ENCODE data around the gene RHOH.

RHOH gene

GRCh38 chr4:40190019-40190418 lies 6.8 kb upstream of the RHOH start:
- DNase-seq, result no peak

DNA sequence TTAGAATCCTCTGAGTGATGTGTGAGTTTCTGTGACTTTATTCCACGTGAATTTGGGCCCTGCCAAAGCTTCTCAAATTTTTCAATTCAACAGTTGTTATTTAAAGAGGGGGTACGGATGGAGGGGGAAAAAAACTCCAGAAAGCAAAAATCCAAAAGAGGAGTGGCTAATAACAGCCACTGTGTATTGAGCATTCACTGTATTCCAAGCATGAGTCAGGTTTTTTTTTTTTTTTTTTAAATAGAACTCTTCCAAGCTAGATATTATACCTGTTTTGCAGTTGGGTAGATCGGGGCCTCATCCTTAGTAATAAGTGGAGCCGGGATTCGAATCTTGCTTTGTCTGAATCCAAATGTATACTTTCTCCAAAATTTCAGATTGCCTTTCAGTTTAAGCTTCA lies 6.4 kb upstream of the RHOH start:
- no peak for DNase-seq

- DNase-seq, result no peak
Observed at GRCh38 chr4:40190880-40191815, 5.7 kb upstream of the RHOH start.

GRCh38 chr4:40192114-40193015 lies 4.5 kb upstream of the RHOH start:
- DNase-seq, result no peak

GRCh38 chr4:40193016-40193571 lies 3.7 kb upstream of the RHOH start:
- DNase-seq, result no peak

DNA sequence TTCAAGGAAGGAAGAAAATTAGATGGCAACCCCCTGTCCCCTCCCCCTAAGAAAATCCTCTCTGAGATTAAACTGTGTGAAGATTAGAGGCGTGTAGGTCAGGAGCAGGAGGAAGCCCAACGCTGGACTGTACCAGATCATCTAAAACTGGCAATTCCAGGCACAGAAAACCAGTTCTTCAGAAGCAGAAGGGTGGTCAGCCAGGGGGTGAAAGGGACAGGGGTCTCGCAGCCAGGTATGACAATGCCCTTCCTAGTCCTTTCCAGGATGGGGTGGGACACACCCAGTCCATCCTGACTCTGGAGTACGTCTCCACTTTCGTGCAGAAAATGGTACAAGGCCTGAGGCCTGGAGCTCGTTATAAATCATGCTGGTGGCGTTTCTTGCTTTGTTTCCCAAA lies 3.3 kb upstream of the RHOH start:
- no peak for DNase-seq

- no peak for DNase-seq
Observed at GRCh38 chr4:40194602-40195161, 2.1 kb upstream of the RHOH start.

DNA sequence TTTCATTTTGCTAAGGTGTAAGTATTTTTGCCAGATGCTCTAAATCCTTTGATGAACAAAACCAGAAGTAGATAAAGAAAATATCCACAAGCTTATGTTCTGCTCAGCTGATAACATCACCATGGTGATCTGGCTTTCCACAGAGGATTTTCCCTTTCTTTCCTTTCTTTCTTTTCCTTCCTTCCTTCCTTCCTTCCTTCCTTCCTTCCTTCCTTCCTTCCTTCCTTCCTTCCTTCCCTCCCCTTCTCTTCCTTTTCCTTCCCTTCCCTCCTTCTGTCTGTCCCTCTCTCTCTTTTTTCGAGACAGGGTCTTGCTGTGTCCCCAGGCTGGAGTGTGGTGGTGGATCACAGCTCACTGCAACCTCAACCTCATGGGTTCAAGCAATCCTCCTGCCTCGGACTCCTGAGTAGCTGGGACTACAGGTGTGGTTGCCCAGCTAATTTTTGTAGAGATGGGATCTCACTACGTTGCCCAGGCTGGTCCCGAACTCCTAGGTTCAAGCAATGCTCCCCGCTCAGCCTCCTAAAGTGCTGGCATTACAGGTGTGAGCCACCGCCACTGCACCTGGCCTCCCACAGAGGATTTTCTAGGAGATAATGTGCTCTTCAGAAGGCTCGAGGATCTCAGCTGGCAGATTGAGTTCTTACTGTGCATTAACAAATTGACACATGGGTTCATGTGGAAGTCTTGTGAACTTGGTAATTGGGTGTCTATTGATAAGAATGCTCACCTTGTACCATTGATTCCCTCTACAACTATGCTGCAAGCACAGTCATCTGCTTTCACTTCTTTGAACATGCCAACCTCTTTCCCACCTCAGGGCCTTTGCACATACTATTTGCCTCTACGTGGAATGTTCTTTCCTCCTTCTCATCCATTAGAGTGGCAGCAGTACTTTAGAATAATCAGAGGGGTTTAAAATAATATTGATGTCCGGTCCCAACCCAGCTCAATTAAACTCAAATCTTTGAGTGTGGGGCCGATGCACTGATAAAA lies 1.4 kb upstream of the RHOH start:
- no peak for DNase-seq

GRCh38 chr4:40196272-40196671 lies 559 bp upstream of the RHOH start:
- no peak for DNase-seq

DNA sequence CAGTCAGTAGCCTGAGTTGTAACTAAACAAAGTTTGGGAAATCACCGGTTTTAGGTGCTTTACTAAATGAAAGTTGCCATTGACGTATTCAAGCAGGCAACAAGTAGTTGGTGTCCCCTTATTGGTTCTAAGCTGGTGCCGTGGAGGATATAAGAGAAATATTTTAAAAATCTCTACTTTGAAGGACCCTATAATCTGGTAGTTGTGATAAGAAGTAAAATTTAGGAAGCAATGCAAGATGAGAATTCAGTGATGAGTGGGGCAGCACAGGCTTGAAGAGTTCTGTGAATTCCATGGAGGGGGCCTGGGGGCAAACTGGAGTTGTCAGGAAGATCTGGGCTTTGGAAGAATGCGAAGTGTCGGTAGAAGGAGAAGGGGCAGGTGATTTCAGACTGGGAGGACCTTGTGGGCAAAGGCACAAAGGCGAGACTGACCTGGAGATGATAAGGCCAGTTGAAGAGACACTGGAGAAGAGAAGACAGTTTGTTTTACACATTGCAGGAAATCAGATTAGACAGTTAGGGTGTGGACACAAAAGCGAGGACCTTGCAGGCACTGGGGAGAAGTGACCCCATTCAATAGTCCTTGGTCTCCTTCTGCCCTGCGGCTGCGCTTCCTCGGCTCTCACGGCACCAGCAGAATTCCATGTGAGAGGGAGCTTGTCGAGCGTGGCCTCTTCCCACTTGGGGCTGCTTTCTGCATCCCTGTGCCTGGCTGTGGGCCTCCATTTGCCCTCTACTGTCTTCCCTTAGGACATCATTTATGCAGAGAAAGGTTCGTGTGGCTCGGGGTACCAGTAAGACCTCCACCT lies 1.3 kb downstream of the RHOH start:
- no peak for DNase-seq

- no peak for DNase-seq
Observed at GRCh38 chr4:40199179-40199670, 2.4 kb downstream of the RHOH start.

DNA sequence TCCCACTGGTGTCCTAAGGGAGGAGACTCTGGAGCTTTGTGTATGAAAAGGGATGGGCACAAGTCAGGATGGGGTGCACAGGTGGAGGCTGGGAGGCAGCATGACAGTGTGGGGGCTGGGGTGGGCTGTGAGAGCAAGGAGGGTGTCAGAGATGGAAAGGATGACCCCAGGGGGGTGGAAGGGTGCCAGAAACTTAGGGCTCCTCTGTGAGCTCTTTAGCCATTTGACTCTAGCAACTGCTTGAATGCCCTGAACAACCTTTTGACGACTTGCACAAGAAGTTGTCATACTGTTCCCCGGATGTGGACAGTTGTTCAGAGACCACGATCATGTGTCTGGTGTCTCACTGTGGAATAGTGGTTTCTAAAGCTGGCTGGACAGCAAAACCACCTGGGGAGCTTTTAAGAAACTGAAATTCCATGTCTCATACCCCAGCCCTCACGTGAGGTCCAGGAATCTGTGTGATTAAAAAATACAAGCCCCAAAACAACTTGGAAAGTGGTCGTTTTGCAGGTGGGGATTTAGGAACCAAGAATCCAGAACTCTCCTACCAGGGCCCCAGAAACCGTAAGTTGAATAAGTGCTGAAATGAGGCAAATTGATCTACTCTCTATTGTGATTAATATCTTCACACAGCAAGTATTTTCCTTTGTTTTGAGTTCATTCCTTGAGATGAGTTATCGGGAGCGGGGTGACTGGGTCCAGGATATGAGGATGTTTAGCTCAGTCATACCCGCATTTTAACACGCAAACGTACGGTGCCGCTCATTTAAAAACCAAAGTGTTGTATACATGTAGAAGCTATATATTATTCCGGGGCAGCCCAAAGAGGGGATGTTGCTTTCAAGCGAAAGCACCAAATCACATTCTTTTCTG lies 3.4 kb downstream of the RHOH start:
- DNase-seq, result no peak

GRCh38 chr4:40200875-40201801 lies 4.3 kb downstream of the RHOH start:
- DNase-seq, result no peak

DNA sequence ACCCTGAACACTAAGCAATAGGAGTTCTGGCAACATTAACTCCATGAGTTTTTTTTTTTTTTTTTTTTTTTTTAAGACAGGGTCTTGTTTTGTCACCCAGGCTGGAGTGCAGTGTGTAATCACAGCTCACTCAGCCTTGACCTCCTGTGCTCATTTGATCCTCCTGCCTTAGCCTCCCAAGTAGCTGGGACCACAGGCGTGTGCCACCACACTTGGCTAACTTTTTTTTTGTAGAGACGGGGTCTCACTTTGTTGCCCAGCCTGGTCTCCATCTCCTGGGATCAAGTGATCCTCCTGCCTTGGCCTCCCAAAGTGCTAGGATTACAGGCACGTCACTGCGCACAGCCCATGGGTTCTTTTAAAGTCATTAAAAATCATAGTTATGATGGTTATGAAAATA lies 5.1 kb downstream of the RHOH start:
- DNase-seq, result no peak

GRCh38 chr4:40202474-40202873 lies 5.6 kb downstream of the RHOH start:
- DNase-seq, result no peak

DNA sequence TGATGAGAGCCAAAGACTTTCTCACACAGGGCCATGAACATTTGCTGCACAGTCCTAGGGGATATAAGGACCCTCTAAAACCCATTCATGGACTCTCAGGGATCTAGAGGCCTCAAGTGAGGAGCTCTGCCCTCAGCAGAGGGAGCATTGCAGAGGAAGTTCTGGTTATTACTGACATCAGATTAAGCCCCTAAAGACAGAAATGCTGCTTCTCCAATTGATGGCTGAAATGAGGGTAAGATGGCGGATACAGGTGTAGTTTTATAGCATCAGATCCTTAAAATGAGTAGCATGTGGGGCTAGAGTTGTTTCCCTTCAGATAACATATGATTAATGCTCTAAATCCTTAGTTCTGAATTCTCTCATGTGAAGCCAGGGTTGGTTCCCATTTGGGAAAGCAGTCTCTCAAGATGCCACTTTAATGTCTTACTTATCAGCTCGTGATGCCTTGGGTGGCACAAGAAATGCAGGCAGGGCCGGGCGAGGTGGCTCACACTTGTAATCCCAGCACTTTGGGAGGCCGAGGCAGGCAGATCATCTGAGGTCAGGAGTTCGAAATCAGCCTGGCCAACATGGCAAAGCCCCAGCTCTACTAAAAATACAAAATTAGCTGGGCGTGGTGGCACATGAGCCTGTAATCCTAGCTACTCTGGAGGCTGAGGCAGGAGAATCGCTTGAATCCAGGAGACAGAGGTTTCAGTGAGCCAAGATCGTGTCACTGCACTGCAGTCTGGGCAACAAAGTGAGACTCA lies 7.9 kb downstream of the RHOH start:
- no peak for DNase-seq

Data from activated gamma-delta T cell (primary cell).